Activated T-cell treated with anti-CD3 and anti-CD28 coated beads for 48 hours (primary cell): ENCODE measurements around the gene RIPOR1.
"Not testable (repeated sequence)": the region's sequence is repeated elsewhere in the genome, so short reads cannot be mapped to it uniquely, and the experiment has no call there.

Experiments
- DNase-seq: peaks from one replicate; pipeline ENCODE4 v3.0.0-alpha.2; 2020; ENCODE audit warnings: low read depth

RIPOR1 gene

DNA sequence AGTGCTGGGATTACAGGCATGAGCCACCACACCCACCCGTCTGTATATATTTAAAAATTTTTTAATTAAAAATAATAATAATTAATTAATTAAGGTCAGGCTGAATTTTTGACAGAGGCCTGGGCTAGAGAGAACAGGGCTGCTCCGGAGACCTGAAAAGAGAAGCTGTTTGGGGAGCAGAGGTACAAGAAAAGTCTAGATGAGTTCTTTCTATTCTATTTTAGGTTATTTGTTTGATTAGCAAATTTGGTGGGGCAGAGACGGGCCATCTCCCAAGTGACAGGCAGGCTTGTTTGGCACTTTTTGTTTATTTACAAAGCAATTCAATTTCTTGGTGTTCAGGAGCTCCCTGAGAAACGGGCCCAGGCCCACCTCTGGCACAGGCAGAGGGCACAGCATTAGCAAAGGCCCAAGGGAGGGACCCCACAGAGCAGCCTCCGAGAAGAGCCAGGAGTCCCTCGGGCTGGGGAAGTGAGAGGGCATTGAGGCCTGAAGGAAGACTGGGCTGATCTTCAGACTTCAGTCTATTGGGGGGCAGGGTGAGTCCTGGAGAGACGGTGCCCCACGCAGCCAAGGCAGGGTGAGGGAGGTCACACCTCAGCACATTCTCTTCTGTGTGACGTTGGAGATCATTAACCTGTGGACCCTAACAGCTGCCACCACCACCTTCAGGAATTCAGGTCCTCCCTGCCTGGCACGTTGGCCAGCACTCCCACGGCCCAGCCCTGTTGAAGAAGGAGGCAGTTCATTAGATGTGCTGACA, 10.8 kb upstream of the RIPOR1 start:
- no peak for DNase-seq

- no peak for DNase-seq
Observed at GRCh38 chr16:67518676-67519075, 10.0 kb upstream of the RIPOR1 start.

DNA sequence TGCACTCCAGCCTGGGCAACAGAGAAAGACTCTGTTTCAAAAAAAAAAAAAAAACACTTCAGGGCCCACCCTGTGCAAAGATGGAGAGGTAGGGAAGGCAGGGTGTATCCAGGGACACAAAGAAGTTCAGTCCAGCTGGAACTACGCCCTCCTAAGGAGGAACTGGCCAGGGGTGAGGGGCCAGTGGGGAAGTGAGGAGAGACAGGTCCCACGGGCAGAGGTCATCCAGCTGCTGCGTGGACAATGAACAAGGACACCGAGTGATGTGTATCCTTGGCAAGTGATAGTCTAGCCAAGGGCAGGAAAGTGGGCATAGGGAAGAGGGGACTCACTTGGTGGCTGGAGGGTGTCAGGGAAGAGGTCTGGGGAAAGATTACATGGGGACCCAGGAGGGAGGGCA, 9.4 kb upstream of the RIPOR1 start:
- DNase-seq: no peak

GRCh38 chr16:67521095-67521804, 7.4 kb upstream of the RIPOR1 start:
- DNase-seq: peak; percentile 94

DNA sequence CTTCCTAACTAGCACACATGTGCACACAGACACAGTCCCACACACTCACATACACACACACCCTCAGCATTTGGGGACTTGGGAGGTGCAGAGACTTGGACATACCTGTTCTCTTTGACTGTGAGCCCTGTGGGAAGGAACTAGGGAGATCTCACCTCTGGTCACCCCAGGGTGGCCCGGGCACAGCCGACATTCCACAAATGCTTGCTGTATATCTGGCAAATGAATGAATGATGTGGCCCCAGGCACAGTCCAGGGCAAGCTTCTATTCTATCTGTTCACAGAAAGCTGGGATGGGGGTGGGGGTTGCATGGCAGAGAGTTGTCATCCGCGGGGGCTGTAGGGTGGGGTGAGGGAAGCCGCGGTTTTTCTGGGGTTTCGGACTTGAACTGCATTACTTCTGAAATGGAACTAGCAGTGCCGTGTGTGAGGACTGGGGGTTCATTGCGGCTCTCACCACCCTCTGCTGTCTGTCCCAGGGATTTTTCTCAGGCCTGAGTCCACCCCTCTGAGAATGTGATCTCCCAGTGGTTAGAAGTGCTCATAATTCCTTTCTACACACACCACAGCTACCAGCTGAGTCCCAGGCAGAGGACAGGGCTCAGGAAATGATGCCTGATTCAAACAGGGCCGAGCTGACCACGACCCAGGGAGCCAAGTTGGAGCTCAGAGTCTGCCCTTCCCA, 3.3 kb upstream of the RIPOR1 start:
- DNase-seq: no peak

DNA sequence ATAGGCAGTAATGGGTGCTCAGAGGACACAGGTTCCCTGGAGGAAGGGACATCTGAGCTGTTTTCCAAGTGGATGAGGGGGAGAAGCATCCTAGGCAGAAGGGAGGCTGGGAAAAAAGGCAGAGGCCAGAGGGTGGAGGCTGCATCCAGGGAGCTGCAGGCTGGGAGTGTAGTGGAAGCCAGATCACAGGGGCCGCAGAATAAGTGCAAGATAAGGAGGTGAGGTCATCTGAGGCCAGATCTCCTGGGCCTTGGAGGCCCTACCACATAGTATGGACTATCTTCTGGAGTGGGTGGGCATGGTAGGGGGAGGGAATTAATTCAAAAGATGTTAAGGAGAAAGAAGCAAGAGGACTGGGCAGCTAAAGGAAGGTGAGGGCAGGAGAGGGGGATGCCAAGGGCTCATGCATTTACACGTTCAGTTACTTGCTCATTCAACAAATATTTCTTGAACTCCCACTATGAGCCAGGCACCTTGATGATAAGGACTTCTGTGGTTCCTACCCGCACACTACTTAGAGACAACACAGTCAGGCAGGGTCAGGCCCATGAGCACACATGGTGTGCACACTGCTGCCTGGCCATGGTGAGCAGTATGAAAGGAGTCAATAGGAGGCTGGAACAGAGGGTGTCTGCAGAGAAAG, 2.4 kb upstream of the RIPOR1 start:
- no peak for DNase-seq

GRCh38 chr16:67528870-67529581, 397 bp downstream of the RIPOR1 start:
- DNase-seq: no peak

DNA sequence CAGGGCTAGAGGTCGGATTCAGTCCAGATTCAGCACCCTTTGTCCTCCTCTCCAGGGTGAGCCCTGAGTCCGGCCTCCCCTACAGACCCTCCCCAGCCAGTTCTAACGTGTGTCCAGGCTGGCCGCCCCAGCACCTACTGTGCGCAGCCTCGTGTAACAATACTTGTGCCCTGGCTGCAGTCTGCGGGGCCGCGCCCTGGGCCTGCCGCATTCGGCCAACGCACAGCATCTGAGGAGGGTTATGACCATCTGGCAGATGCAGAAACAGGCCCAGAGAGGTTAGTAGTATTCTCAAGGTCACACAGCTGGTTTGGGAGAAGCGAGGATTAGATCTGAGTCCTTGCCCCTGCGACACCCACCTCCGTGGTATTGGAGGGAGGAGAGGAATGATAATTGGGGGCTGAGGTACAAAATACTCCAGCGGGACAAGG, 968 bp downstream of the RIPOR1 start:
- DNase-seq: no peak

- no peak for DNase-seq
Observed at GRCh38 chr16:67530013-67530939, 1.6 kb downstream of the RIPOR1 start.

- no peak for DNase-seq
Observed at GRCh38 chr16:67531247-67531646, 2.6 kb downstream of the RIPOR1 start.

GRCh38 chr16:67533024-67533560, 4.5 kb downstream of the RIPOR1 start:
- no peak for DNase-seq

- not testable (repeated sequence) for DNase-seq
Observed at GRCh38 chr16:67533987-67534386, 5.4 kb downstream of the RIPOR1 start.

GRCh38 chr16:67534431-67534830, 5.8 kb downstream of the RIPOR1 start:
- DNase-seq: no peak

DNA sequence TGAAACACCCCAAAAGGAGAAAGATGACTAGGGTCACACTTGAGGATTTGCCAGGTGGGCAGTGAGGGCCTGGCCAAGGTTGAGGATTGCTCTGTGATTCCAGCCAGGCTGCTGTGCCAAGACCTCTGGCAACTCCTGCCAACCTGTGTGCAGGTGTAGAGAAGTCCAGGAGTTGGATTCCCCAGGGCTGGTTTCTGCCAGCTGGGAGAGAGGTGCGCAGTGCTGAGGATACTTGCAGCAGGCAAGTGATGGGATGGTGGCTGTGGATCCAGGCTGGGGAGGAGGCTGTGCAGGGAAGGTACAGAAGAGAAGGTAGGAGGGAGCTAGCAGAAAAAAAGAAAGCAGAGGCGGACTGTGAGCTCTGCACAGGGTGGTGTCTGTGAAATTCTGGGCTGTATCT, 6.6 kb downstream of the RIPOR1 start:
- DNase-seq: no peak

DNA sequence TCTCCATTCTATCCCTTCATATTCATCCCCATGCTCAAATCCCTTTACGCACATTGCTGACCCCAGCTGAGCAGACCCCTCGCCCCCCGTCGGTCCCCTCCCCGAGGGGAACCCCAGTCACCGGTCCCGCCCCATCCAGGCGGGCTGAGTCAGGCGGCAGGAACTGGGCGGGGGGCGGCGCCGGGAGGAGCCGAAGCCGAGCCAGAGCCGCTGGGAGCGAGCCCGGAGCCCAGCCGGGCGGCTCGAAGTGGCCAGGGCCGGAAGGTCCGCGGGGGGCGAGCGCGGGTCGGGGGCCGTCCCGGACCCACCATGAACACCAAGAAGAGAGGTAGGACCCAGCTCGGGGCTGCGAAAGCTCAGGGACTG, 8.6 kb downstream of the RIPOR1 start:
- peak; percentile 28 for DNase-seq

DNA sequence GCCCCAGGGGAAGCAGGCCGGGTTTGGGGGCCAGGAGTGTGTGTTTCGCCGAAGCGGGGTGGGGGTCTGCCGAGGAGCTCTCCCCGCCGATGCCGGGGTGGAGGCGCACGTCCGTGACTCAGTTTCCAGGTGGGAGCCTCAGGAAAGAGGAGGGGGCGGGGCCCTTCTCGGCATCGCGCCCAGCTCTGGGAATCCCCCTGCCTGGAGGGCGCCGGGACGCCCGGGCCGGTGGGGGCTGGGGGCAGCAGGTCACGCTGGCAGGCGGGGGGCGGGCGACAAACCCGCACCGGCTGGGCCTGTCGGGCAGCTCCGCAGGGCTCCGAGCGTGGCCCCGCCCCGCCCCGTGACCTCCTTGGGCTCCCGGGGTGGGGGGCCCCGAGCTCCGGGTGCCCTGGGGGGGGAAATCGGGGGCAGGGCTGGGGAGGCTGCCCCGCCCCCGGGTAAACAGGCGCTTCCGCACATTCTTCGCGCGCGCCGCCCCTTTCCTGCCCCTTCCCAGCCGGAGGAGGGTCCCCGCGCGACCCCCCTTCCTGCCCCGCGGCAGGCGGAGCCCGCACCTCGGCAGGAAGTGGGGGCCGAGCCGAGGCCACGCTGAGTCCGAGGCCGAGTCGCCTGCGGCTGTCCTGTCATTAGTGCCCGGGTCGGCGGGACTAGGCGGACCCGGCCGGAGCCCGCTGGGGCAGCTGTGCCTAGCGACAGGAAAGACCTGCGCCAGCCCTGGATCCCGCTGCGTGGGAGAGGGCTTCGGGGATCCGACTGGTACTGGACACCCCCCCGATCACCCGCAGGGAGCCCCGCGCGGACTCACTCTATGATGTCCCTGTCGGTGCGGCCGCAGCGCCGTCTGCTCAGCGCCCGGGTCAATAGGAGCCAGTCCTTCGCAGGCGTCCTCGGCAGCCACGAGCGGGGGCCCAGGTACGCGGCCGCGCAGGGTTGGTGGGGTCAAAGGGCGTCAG, 9.3 kb downstream of the RIPOR1 start:
- DNase-seq: peak; percentile 31

DNA sequence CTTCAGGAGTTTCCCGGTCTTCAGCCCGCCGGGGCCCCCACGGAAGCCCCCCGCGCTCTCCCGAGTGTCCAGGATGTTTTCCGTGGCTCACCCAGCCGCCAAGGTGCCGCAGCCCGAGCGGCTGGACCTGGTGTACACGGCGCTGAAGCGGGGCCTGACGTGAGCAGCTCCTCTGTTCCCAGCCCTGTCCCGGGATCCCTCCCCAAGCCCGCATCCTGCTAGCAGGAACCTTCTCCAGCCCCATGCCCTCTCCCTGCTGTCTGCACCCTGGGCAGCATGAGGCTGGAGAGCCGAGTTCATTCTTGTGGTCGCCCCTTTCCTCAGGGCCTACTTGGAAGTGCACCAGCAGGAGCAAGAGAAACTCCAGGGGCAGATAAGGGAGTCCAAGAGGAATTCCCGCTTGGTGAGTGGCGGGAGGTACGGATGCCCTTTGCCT, 10.1 kb downstream of the RIPOR1 start:
- DNase-seq: no peak

GRCh38 chr16:67539271-67539670, 10.6 kb downstream of the RIPOR1 start:
- no peak for DNase-seq
